ENCODE data around the gene QSOX2.

QSOX2 gene

GRCh38 chr9:136247551-136247916 is 1.9 kb upstream of the QSOX2 start:
- no peak overlapping the region for H3K4me3 ChIP-seq (ENCODE audit: low read depth, low read length)
- ChIA-PET POLR2A (no interaction called here), CTCF (no interaction called here)

GRCh38 chr9:136246849-136247550 is 1.4 kb upstream of the QSOX2 start:
- DNase-seq (ENCODE audit: low read depth, low spot score) = no peak
- ChIA-PET CTCF (no interaction called here), POLR2A (interaction anchor here (0.6 kb wide), 1 partner anchor 21 kb away, joined by 3 read pairs; no protein-coding TSS in a partner anchor)
- no peak overlapping the region for H3K4me3 ChIP-seq (ENCODE audit: low read depth, low read length)
- no peak for TF ChIP-seq CTCF (IDR thresholded peaks at IDR 0.05; ENCODE audit: insufficient read depth, low read length, missing control alignments)

More at GRCh38 chr9:136247551-136247916, 1.9 kb upstream of the QSOX2 start:
- DNase-seq (ENCODE audit: low read depth, low spot score) = no peak
- no peak for TF ChIP-seq CTCF (IDR thresholded peaks at IDR 0.05; ENCODE audit: insufficient read depth, low read length, missing control alignments)

GRCh38 chr9:136244969-136245218 is 718 bp downstream of the QSOX2 start:
- no peak for DNase-seq (ENCODE audit: low read depth, low spot score)
- H3K4me3 ChIP-seq (ENCODE audit: low read depth, low read length) = peak overlapping the region; percentile 71
- CTCF ChIA-PET = interaction anchor here (0.9 to 1.3 kb wide), 2 partner anchors 9 to 19 kb away, joined by 3 to 5 read pairs; no protein-coding TSS in a partner anchor
- POLR2A ChIA-PET = no interaction called here
- no peak for TF ChIP-seq CTCF (IDR thresholded peaks at IDR 0.05; ENCODE audit: insufficient read depth, low read length, missing control alignments)

GRCh38 chr9:136244122-136244968 is 1.3 kb downstream of the QSOX2 start:
- H3K4me3 ChIP-seq (ENCODE audit: low read depth, low read length) = peak overlapping the region; percentile 71
- DNase-seq (ENCODE audit: low read depth, low spot score) = no peak
- CTCF ChIA-PET = interaction anchor here (1.3 to 1.7 kb wide), 2 partner anchors 18 to 19 kb away, joined by 5 to 13 read pairs; no protein-coding TSS in a partner anchor
- POLR2A ChIA-PET = no interaction called here
- no peak for TF ChIP-seq CTCF (IDR thresholded peaks at IDR 0.05; ENCODE audit: insufficient read depth, low read length, missing control alignments)

GRCh38 chr9:136243631-136244030 is 2.0 kb downstream of the QSOX2 start:
- CTCF ChIA-PET = interaction anchor here (1.7 kb wide), 1 partner anchor 17 kb away, joined by 13 read pairs; no protein-coding TSS in a partner anchor
- DNase-seq (ENCODE audit: low read depth, low spot score) = no peak
- POLR2A ChIA-PET = no interaction called here
- TF ChIP-seq CTCF (IDR thresholded peaks at IDR 0.05; ENCODE audit: insufficient read depth, low read length, missing control alignments) = no peak
- no peak overlapping the region; the same call in 1 of the 2 replicates for H3K4me3 ChIP-seq (ENCODE audit: low read depth, low read length)

GRCh38 chr9:136242918-136243525 is 2.6 kb downstream of the QSOX2 start:
- ChIA-PET CTCF (interaction anchor here (0.7 to 1.7 kb wide), 4 partner anchors 13 to 74 kb away, joined by 3 to 13 read pairs (median 4); no protein-coding TSS in a partner anchor), POLR2A (no interaction called here)
- DNase-seq (ENCODE audit: low read depth, low spot score) = no peak
- no peak for TF ChIP-seq CTCF (IDR thresholded peaks at IDR 0.05; ENCODE audit: insufficient read depth, low read length, missing control alignments)
- no peak overlapping the region for H3K4me3 ChIP-seq (ENCODE audit: low read depth, low read length)

Measured in AG04449 (cell line).